GM18861 (cell line): Measurements from ENCODE around the gene GSS.

Experiments used
- ATAC-seq: cut with Tn5 transposase; IDR thresholded peaks from one replicate; pipeline ENCODE4 v1.9.1; 2021; ENCODE audit not compliant: unreplicated experiment

Gene GSS

DNA sequence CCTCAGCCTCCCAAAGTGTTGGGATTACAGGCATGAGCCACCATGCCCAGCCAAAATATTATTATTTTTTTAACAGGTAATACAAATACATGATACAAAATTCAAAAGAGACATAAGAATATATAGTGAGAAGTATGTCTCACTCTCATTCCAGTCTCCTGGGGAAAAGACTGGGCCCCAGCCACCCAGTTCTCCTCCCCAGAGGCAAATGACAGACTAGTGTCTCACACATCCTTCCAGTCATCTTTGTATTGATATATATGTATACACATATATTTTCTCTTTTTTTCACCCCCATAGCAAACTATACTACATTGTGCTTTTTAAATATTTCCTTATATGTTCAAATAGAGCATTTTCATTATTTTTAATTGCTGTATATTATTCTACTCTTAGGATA is 8.3 kb downstream of the GSS start:
- ATAC-seq = no peak

GRCh38 chr20:34946661-34947060 is 8.9 kb downstream of the GSS start:
- ATAC-seq = no peak

DNA sequence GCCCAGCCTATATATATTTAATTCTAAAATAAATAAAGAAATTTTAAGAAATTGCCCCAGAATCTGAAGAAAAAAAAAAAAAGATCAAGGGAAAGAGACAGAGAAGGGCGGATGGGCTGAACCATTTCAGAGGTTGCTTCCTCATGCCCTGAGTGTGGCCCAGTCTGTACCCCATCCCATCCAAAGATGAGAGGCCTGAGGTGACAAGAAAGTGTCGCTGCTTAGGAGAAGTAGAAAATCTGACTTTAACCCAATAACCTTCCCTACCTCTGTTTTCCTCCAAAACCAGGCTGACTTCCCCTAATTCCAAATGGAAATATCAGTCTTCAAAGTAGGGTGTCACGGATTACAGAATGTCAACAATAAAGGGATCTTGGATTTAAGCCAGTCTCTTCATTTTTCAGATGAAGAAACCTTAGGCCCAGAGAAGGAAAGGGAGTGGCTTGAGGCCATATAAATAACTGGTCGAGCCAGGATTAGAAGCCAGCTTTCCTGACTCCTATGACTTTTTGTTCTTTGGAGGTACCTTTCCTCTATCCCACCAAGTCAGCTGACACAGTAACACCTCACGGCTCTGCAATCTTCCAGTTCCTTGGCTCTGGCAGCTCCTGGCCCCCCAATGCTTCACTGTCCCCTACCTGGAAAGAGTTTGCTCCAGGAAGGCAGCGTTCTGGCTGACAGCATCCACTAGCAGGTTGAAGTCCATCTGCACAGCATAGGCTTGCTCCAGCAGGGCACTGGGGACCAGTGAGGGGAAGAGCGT is 10.1 kb downstream of the GSS start:
- ATAC-seq = no peak

DNA sequence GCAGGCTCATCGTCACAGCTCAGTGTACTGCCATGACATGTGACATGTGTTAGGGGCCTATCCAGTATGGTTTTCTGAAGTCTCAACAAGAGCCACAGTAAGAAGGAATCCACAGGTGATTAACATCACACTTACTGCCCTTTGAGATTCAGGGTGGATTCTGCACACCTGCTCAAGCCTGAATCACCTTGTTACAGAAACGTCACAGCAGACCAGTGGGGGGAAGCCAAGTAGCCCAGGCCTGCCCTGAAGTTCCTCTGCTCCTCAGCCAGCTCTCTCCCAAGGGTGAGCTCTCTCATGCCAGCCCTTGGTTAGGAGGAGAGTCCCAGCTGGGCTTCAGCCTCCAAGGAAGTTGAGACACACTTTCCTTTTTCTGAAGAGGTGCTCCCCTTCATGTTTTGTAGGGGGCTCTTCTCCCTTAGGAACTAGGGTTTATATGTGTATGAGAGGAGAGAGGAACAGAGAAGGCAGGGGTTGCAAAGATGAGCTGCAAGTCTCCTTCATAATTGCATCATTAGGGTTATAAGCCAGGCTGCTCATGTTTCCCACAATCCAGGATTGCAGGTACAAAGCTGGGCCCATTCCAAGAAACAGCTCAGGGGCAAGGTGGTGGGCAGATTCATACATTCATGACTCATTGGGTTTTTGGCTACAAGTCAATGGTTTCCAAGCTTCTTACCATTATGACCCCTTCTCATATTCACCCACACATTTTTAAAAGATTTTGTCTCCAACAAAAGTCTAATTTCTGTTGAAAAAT is 11.6 kb downstream of the GSS start:
- ATAC-seq = no peak

GRCh38 chr20:34942301-34942700 is 13.3 kb downstream of the GSS start:
- ATAC-seq = no peak

DNA sequence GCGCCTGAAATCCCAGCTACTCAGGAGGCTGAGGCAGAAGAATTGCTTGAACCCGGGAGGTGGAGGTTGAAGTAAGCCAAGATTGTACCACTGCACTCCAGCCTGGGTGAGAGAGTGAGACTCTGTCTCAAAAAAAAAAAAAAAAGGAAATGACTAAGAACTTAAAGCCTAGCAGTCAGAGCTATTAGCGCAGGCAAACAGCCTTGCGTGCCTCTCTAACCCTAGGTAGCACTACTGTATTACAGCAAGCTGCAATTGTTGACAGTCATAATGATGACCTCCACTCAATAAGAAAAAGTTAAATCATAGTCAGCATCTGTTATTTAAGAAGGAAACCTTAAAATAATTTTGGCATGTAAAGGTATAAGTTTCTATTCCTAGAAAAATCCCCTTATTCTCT is 14.4 kb downstream of the GSS start:
- no peak for ATAC-seq

GRCh38 chr20:34940081-34940481 is 15.5 kb downstream of the GSS start:
- ATAC-seq = no peak

DNA sequence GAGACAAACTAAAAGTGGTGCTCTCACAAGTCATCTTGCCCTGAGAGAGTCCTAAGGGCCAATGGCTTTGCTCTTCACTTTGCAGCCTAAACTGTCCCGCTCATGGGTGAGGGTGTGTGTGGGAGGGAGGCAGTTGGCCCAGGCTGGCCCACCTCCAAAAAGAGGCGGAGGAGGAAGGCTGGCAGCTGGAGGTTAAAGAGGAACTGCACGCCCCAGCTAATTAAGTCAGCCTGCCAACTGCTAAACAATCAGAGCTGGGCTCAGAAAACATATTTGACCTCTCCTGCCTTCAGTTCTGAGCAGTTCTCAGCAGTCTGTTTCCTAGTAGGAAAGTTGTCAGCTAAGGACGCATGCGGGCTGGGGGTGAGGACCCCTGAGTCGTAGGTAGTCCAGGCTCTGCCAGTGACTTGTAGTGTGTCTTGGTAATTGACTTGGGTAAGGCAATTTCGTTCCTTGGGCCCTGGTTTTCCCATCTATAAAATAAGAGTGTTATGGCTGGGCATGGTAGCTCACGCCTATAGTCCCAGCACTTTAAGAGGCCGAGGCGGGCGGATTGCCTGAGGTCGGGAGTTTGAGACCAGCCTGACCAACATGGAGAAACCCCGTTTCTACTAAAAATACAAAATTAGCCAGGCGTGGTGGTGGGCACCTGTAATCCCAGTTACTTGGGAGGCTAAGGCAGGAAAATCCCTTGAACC is 17.0 kb downstream of the GSS start:
- no peak for ATAC-seq

GRCh38 chr20:34931771-34932170 is 23.8 kb downstream of the GSS start:
- ATAC-seq = no peak

- no peak for ATAC-seq
Measured at GRCh38 chr20:34928411-34928810, 27.2 kb downstream of the GSS start.

- ATAC-seq = no peak
Measured at GRCh38 chr20:34927736-34928135, 27.9 kb downstream of the GSS start.

- no peak for ATAC-seq
Measured at GRCh38 chr20:34926581-34926980, 29.0 kb downstream of the GSS start.

DNA sequence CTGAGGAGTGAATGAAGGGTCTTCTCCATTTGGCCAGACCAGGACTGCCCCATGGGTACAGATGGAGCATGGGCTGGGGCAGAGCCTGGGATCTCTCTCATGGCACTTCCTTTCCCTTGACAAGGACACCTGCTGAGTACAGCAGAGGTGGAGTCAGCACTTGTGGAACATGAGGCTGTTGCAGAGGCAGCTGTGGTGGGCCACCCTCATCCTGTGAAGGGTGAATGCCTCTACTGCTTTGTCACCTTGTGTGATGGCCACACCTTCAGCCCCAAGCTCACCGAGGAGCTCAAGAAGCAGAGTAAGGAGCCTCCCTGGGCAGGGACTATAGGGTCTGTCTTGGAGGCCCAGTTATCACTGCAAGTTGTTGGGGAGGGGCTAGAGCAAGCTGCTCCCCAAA is 29.6 kb downstream of the GSS start:
- no peak for ATAC-seq

- no peak for ATAC-seq
Measured at GRCh38 chr20:34925341-34925740, 30.3 kb downstream of the GSS start.

DNA sequence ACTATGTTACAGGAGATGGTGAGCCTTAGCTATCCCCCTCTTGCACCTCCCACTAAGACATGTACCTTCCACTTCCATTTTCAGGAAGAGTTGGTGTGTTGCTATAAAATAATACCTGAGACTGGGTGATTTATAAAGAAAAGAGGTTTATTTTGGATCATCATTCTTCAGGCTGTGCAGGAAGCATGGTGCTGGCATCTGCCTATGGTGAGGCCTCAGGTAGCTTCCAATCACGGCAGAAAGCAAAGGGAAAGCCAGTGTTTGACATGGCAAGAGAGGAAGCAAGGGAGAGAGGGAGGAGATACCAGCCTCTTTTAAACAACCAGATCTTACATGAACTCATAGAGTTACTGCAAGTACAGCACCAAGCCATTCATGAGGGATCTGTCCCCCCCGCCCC is 32.2 kb downstream of the GSS start:
- no peak for ATAC-seq

DNA sequence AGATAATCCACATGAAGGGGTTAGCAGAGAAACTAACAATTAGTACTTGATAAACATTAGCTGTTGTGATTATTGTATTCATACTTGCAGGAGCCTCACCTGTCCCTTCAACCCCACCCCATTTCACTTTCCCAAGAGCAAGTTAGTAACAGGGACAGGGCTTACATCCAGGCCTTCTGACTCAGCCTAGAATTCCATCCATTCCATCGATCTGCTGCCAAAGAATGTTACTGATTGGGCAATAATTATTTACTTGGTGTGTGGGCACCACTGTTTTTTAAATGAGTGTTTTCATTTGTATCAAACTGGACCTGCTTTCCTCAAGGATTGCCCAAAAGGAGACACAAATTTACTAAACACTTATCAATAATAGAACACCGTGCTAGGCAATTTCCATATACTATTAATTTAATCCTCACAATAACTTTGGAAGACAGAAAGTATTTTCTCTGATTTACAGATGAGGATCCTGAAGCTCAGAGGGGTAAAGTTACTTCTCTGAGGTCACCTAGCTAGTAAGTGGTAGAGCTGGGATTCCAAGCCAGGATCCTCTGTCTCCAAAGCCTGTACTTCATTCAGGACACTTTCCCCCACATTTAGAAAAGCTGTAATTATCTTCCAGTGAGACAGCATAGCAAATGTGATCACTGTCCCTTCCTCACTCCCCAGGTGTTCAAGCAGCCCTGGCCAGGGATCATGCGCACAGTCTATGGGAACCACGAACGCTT is 32.8 kb downstream of the GSS start:
- no peak for ATAC-seq

DNA sequence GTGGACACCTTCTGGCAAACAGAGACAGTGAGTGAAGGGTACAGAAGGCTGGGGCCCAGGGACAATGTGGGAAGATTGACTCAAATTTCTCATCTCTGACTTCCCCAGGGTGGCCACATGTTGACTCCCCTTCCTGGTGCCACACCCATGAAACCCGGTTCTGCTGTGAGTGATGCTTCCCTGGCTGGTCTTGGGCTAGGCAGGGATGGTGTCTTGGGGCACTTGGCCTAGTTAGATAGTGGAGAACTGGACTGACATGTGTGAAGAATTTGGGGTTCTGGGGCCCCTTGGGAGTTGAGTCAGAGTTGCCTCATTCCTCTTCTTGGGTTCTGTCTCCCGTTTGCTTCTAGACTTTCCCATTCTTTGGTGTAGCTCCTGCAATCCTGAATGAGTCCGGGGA is 34.2 kb downstream of the GSS start:
- ATAC-seq = no peak

DNA sequence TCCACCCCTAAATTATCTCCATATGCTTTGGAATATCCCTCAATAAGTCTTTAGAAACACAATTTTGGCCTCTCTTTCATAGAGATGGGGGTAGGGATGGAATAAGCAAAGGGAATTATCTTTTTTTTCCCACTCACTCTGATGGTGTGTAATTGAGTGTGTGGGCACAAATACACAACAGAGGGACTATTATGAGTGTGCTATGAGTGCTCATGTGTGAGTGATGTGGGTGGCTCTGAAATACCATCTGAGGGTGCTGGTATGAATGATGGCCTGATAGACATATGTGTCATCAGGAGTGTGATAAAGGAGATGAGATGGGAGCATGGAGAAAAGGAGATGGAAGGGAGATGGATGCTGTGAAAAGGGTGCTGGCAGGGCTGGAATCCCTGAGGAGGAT is 35.6 kb downstream of the GSS start:
- no peak for ATAC-seq

DNA sequence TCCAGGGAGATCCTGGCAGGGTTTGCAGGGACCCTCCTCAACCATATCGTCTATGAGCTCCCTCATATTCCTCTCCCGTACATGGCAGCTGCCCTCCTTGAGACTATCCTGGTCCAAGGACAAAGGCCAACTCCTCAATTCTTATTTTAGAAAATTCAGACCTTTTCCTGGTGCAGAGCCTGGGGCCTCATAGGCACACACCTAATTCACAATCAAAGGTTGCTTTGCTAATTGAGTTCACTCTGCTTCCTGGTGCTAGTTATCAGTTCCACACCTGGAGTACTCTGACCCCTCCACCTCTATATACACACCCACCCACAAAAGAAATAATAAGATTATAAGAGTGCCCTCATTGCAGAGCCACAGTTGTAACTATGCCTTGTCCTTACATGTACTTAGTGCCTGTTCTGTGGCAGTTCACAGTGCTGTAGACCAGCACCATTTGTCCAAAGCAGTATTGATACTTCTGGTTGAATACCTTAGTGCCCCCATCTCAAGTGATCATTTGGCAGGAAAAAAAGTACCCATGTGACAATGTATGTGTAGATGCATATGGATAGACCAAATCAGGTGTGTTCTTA is 38.7 kb downstream of the GSS start:
- no peak for ATAC-seq

DNA sequence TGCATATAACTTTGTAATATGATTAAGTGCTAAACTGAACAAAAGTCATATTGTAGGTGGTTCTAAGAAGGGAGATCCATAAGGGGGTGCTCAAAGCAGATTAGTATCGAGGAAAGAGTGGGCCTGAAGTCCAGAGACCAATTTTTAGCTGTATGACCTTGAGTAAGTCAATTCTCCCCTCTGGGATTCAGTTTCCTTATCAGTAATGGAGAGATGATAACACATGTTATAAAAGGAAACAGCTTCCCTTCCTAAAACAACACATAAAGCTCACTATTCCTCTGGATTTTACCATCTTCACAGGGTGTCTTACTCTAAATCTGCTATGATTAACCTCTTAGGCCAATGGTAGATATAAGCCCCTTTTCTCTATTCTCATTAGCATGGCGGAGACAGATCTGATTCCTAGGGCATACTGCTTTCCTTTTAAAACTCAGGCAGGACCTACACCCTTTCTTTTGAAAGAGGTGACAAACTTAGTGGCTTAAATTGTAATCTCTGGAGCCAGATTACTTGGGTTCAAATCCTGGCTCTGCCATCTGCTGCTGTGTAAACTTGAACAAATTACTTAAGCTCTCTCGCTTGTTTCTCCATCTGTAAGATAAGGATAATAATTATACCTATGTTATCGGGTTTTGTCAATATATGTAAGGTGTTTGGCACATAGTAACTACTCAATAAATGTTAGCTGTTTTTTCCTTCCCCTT is 39.7 kb downstream of the GSS start:
- no peak for ATAC-seq
